ENCODE data around the gene PAH. TPM values are rescaled to one million over a fixed set of nuclear protein-coding genes. Genes with fewer than 3 reads are reported as not detected.

Gene PAH
- total and polyA plus RNA-seq, 2 of the 13 experiments (the other 11 are each of a cell fraction or from before 2014, with no cell fraction given), result 192 to 451 TPM

- H3K27ac ChIP-seq (ENCODE audit: extremely low read length, insufficient read depth, low read length), result no peak overlapping the region
- CTCF ChIA-PET (ENCODE audit: low intra/inter-chr PET ratio, low total read pairs), result no interaction called here
- no peak overlapping the region for H3K4me2 ChIP-seq (ENCODE audit: low read depth, low read length)
- BruUV-seq (replicated peaks), result no TSS peak
- intact Hi-C loops (cut with micrococcal nuclease; ENCODE audit: unreplicated experiment) (no loop called here), in situ Hi-C loops (cut with HindIII; ENCODE audit: extremely low pct_ligation_motif_present, low pct_unique_long_range_greater_than_20kb) (no loop called here)
- no peaks in the 10 kb centered on the region for H4K20me1 ChIP-seq (ENCODE audit: insufficient read depth, low read length)
- H3K36me3 ChIP-seq (replicated peaks in 1 of 2; ENCODE audit: control insufficient read depth in 1 of 2, insufficient read depth in 2 of 2, low read length in 2 of 2), result peaks cover 34 to 83% of the 10 kb centered on the region in 2 experiments
- H2AFZ ChIP-seq (ENCODE audit: low read length), result no peak overlapping the region
- H3K4me1 ChIP-seq (ENCODE audit: insufficient read depth, low read length), result no peaks in the 10 kb centered on the region
- no peaks in the 10 kb centered on the region for H3K27me3 ChIP-seq (ENCODE audit: control insufficient read depth in 1 of 2, insufficient read depth in 2 of 2, low read length in 2 of 2)
- POLR2A ChIA-PET, result no interaction called here
- H3K4me3 ChIP-seq (replicated peaks in 1 of 3; ENCODE audit: insufficient read depth in 1 of 3, low read depth in 2 of 3, low read length in 3 of 3), result no peak overlapping the region
- 91% methylated on average over 2 of the region's 2 CpGs for WGBS (ENCODE audit: low lambda C conversion rate)
- DNase-seq (ENCODE audit: low spot score), result no peak
- H3K9me3 ChIP-seq (ENCODE audit: low read length), result no peaks in the 10 kb centered on the region
- TF ChIP-seq ZNF30 (CRISPR knock-in tag; IDR thresholded peaks at IDR 0.05), result no peak
- TF ChIP-seq ARID2 (CRISPR knock-in tag; IDR thresholded peaks at IDR 0.05; ENCODE audit: borderline replicate concordance), result no peak
- no peak for TF ChIP-seq MTERF4 (CRISPR knock-in tag; IDR thresholded peaks at IDR 0.05)
- TF ChIP-seq NPAS2 (CRISPR knock-in tag; IDR thresholded peaks at IDR 0.05; ENCODE audit: borderline replicate concordance), result no peak
- no peak for TF ChIP-seq NR2F1 (CRISPR knock-in tag; IDR thresholded peaks at IDR 0.05)
- no peak for TF ChIP-seq ZNF121 (CRISPR knock-in tag; IDR thresholded peaks at IDR 0.05)
- no peak for TF ChIP-seq ZNF772 (CRISPR knock-in tag; IDR thresholded peaks at IDR 0.05)
- TF ChIP-seq RFXAP (CRISPR knock-in tag; IDR thresholded peaks at IDR 0.05; ENCODE audit: borderline replicate concordance), result no peak
- no peak for TF ChIP-seq ZNF367 (CRISPR knock-in tag; IDR thresholded peaks at IDR 0.05; ENCODE audit: borderline replicate concordance)
- TF ChIP-seq NBN (conservative IDR thresholded peaks at IDR 0.05), result no peak
- TF ChIP-seq E2F2 (CRISPR knock-in tag; IDR thresholded peaks at IDR 0.05; ENCODE audit: borderline replicate concordance), result no peak
- TF ChIP-seq ZNF704 (CRISPR knock-in tag; IDR thresholded peaks at IDR 0.05; ENCODE audit: borderline replicate concordance), result no peak
- no peak for TF ChIP-seq FOSL1 (CRISPR knock-in tag; IDR thresholded peaks at IDR 0.05; ENCODE audit: borderline replicate concordance)
- TF ChIP-seq RXRB (CRISPR knock-in tag; IDR thresholded peaks at IDR 0.05; ENCODE audit: borderline replicate concordance), result no peak
- no peak for TF ChIP-seq ZNF343 (CRISPR knock-in tag; IDR thresholded peaks at IDR 0.05)
- no peak for TF ChIP-seq CREB3 (CRISPR knock-in tag; IDR thresholded peaks at IDR 0.05)
- no peak for TF ChIP-seq ZNF335 (CRISPR knock-in tag; IDR thresholded peaks at IDR 0.05)
- no peak overlapping the region for H3K9ac ChIP-seq (ENCODE audit: insufficient read depth, low read depth, low read length)
- FAIRE-seq, result no peak
- ATAC-seq, result no peak
- peaks cover 3% of the 10 kb centered on the region for H3K79me2 ChIP-seq (ENCODE audit: insufficient read depth, low read length)
Observed at GRCh38 chr12:102873077-102873476, 44.0 kb downstream of the PAH start.

All from HepG2 (cell line).